MCF 10A (cell line): ENCODE measurements around the gene STAB1. TPM values are rescaled to one million over a fixed set of nuclear protein-coding genes. Genes with fewer than 3 reads are reported as not detected.

Source experiments
- BruUV-seq: library from RNA; stranded (reverse); fragments of 400-500 nt; replicated peaks from 2 replicates; lab custom pipeline; 2021; lab: Mats Ljungman, UMichigan
- CTCF ChIA-PET: fragments of 300-600 bp; sonication (Branson Sonifier 250); formaldehyde crosslinking; extraction: SDS; loops from one replicate; lab custom pipeline; 2021; ENCODE audit warnings: antibody characterized with exemption, inconsistent platforms; lab: Yijun Ruan, JAX
- POLR2A ChIA-PET: fragments of 300-600, 350-650 bp; sonication (Branson Sonifier 250); formaldehyde crosslinking; extraction: SDS; loops from one replicate; lab custom pipeline; 2020; ENCODE audit warnings: antibody characterized with exemption, inconsistent platforms; lab: Yijun Ruan, JAX
- DNase-seq: peaks from one replicate; pipeline ENCODE4 v3.0.0-alpha.2; 2018; ENCODE audit not compliant: unreplicated experiment
- H3K27ac Mint-ChIP-seq: one replicate; pipeline ENCODE4 v1.8.0; 2022; ENCODE audit warnings: mild to moderate bottlenecking, low read depth, mixed read lengths; ENCODE audit not compliant: unreplicated experiment
- H3K27me3 Mint-ChIP-seq: one replicate; pipeline ENCODE4 v1.8.0; 2022; ENCODE audit warnings: mixed read lengths; ENCODE audit not compliant: insufficient read depth, unreplicated experiment
- H3K36me3 Mint-ChIP-seq: one replicate; pipeline ENCODE4 v1.8.0; 2022; ENCODE audit warnings: mild to moderate bottlenecking, moderate library complexity, mixed read lengths; ENCODE audit not compliant: insufficient read depth, unreplicated experiment
- H3K4me1 Mint-ChIP-seq: one replicate; pipeline ENCODE4 v1.8.0; 2022; ENCODE audit warnings: mixed read lengths; ENCODE audit not compliant: insufficient read depth, unreplicated experiment
- H3K4me3 Mint-ChIP-seq: one replicate; pipeline ENCODE4 v1.8.0; 2022; ENCODE audit warnings: mild to moderate bottlenecking, moderate library complexity, mixed read lengths; ENCODE audit not compliant: unreplicated experiment
- H3K9me3 Mint-ChIP-seq: one replicate; pipeline ENCODE4 v1.8.0; 2022; ENCODE audit warnings: mixed read lengths; ENCODE audit not compliant: unreplicated experiment
- CTCF ChIP-seq: fragments of 200-600 bp; IDR thresholded peaks from one replicate; pipeline ENCODE4 v1.8.0; 2022; ENCODE audit warnings: antibody characterized with exemption, mild to moderate bottlenecking; ENCODE audit not compliant: unreplicated experiment
- intact Hi-C: fragments of 100-400 bp; cut with micrococcal nuclease; formaldehyde crosslinking; loops from 2 replicates; pipeline ENCODE4 v1.14.1; 2022
- total RNA-seq: library from RNA; stranded (reverse); gene quantifications from 2 replicates; pipeline ENCODE4 v1.2.3, GENCODE V29; 2022

Gene STAB1
- total RNA-seq, 1 experiment from 2014 or later = not detected

DNA sequence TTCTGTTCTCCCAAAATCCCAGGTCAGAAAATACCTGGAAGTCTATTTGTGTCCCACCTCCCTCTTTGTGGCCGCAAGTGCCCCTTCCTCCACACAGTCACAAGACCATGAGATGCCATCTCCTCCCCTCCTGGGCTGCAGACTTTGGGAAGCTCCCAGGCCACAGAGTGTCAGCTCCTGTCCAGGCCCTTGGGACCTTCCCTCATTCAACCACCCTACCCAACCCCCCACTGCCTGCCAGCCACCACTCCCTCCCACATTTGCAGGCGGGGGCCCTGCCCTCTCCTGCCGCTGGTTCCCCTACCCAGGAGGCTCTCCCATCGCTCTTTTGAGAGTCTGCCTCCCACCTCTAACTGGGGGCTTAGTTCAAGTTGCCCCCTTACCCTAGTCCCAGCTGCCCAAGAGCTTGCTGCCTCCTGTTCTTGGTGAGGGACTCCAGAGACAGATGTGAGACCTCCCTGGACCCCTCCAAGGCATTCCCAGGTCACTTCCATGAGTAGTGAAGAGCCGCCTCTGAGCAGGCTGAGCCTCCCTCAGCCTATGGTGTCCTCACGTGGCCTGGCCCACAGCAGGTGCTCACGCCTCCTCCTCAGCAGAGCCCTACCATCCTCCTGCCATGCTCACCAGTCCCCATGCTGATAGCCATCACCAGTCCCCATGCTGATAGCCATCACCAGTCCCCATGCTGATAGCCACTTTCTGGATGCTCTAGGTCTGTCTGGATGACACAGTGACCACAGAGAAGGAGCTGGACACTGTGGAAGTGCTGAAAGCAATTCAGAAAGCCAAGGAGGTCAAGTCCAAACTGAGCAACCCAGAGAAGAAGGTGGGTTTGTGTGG lies 15.9 kb upstream of the STAB1 start:
- Mint-ChIP-seq H3K36me3 (peaks cover 55% of the 10 kb centered on the region), H3K4me1 (no peaks in the 10 kb centered on the region), H3K4me3 (no peak overlapping the region)

DNA sequence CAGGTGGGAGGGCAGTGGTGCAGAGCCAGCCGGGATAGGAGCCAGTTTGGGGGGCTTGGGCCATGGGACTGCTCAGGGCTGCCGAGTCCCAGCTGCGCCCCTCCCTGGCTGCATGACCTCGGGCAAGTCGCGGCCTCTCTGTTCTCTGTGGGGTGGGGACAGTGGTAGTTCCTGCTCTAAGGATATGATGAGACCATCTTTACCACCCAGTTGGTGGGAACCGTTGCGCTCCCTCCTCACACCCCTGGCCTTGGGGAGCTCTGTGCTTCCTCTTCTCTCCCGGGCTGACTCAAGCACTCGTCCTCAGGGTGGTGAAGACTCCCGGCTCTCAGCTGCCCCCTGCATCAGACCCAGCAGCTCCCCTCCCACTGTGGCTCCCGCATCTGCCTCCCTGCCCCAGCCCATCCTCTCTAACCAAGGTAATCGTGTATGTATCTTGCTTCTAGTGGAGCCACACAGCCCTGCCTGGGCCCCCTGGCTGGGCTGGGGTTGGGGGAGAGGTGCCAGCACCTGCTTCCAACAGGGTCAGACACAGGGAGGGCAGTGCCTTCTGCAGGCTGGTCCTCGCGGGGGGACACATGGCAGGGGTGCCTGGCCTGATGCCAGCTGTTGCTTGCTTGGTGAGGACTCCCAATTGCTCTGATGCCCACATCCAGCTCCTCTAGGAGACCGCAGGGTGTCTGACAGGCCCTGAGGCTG lies 15.1 kb upstream of the STAB1 start:
- BruUV-seq = no TSS peak
- POLR2A ChIA-PET = no interaction called here
- H3K36me3 Mint-ChIP-seq = peaks cover 47% of the 10 kb centered on the region
- CTCF ChIA-PET = interaction anchor here (0.7 kb wide), 1 partner anchor 12 kb away, joined by 3 read pairs; no protein-coding TSS in a partner anchor
- H3K9me3 Mint-ChIP-seq = no peaks in the 10 kb centered on the region
- TF ChIP-seq CTCF = no peak
- DNase-seq = no peak
- no peak overlapping the region for H3K27ac Mint-ChIP-seq
- H3K4me3 Mint-ChIP-seq = no peak overlapping the region
- H3K4me1 Mint-ChIP-seq = no peaks in the 10 kb centered on the region
- intact Hi-C loops = loop anchor here (10.0 kb wide), 1 partner anchor 55 kb away; the partner anchor contains the start of genes NT5DC2 and UQCC5
- H3K27me3 Mint-ChIP-seq = no peaks in the 10 kb centered on the region

More for the DNA sequence above, 15.9 kb upstream of the STAB1 start:
- H3K27me3 Mint-ChIP-seq = no peaks in the 10 kb centered on the region
- no TSS peak for BruUV-seq
- H3K27ac Mint-ChIP-seq = no peak overlapping the region
- intact Hi-C loops = loop anchor here (10.0 kb wide), 1 partner anchor 56 kb away; the partner anchor contains the start of genes NT5DC2 and UQCC5
- DNase-seq = no peak
- no peak for TF ChIP-seq CTCF
- no peaks in the 10 kb centered on the region for H3K9me3 Mint-ChIP-seq
- ChIA-PET CTCF (interaction anchor here (0.7 kb wide), 1 partner anchor 11 kb away, joined by 3 read pairs; no protein-coding TSS in a partner anchor), POLR2A (interaction anchor here (0.5 kb wide), 1 partner anchor 287 kb away, joined by 3 read pairs; no protein-coding TSS in a partner anchor)

DNA sequence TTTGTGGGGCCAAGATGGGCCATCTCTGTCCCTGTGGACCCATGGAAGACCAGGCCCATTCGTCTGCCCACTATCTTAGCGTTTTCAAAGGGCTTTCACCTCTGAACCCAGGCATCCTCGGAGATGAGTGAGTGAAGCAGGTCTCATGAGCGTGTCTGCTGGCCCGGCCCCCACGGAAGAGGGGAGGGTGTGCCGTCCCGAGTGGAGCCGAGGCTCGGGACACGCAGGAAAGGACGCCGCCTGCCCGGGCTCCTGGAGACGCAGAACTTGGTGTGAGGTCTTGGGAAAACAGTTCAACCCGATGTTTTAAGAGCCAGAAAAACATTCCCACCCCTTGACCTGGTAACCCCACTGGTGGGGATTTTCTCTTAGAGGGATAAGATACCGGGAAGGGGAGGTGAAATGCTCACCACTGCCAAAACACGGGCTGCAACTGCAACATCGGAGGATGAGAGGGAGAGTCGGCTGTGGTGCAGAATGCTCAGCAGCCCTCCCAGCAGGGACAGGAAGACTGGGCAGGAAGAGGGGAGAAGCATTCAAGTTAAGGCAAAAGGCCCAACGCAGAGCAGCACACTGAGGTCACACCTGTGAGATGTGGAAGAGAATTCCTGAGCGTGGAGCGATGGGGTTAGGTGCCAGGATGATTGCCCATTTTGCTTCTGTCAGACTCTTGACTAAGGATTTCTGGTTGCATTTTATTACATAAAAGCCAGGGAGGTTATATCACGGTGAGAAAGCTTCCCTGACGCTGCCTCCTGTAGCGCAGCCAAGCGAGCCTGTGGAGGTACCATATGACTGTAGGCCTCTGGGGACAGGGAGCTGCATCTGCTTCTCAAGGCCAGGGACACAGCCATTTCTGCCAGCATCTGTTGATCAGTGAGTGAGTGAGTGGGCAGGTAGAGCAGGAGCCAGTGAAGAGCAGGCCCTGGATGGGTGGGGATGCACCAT lies 14.1 kb upstream of the STAB1 start:
- no peaks in the 10 kb centered on the region for H3K27me3 Mint-ChIP-seq
- POLR2A ChIA-PET = interaction anchor here (0.5 kb wide), 1 partner anchor 12 kb away, joined by 3 read pairs; no protein-coding TSS in a partner anchor
- CTCF ChIA-PET = no interaction called here
- no peak for DNase-seq
- intact Hi-C loops = no loop called here
- BruUV-seq = no TSS peak
- peaks cover 38% of the 10 kb centered on the region for H3K36me3 Mint-ChIP-seq
- no peaks in the 10 kb centered on the region for H3K9me3 Mint-ChIP-seq
- H3K4me3 Mint-ChIP-seq = no peak overlapping the region
- no peak for TF ChIP-seq CTCF
- H3K27ac Mint-ChIP-seq = no peak overlapping the region
- no peaks in the 10 kb centered on the region for H3K4me1 Mint-ChIP-seq
